HG03097 (cell line): ENCODE results near the gene KCTD2.
A peak's percentile ranks its signal among the peaks of the same experiment; 100 is the strongest.
"Not testable (repeated sequence)": the region's sequence is repeated elsewhere in the genome, so short reads cannot be mapped to it uniquely, and the experiment has no call there.

Experiments
- ATAC-seq: cut with Tn5 transposase; IDR thresholded peaks from one replicate; pipeline ENCODE4 v1.9.1; 2021; ENCODE audit not compliant: unreplicated experiment, low FRiP score

KCTD2 gene

DNA sequence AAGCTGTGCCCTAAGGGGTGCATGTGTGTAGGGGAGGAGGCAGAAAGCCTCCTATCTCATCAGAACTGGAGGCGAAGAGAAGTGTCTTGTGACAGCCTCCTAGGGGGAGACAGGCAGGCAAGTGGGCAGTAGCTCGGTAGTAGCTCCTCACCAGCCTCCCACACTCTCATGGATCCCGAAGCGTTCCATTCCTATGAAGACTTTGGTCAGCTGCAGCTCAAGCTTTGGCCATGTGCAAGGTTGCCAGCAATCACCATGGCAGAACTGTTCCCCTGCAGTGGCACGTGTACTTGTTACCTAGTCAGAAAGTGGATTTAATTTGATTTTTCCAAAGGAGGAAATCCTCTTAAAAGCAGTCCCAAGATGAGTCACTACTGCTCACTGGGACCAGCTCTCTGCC, 27.9 kb upstream of the KCTD2 start:
- ATAC-seq: no peak

DNA sequence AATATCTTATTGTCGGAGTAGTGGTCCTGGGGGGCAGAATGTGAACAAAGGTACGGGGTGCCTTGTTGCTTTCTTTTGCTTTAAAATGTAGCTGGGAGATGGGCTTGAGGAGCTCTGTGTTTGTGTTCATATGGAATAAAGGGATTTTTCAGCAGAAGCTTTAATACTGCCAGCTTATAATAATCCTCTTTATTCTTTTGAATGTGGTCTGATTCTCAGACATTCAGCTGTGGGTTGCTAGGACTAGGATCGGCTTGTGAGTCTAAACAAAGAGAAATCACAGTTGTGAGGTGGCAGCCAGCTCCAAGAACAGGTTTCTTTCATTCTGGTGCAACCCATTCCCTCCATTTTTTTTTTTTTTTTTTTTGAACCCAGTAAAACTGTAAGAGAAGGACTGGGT, 27.3 kb upstream of the KCTD2 start:
- no peak for ATAC-seq

DNA sequence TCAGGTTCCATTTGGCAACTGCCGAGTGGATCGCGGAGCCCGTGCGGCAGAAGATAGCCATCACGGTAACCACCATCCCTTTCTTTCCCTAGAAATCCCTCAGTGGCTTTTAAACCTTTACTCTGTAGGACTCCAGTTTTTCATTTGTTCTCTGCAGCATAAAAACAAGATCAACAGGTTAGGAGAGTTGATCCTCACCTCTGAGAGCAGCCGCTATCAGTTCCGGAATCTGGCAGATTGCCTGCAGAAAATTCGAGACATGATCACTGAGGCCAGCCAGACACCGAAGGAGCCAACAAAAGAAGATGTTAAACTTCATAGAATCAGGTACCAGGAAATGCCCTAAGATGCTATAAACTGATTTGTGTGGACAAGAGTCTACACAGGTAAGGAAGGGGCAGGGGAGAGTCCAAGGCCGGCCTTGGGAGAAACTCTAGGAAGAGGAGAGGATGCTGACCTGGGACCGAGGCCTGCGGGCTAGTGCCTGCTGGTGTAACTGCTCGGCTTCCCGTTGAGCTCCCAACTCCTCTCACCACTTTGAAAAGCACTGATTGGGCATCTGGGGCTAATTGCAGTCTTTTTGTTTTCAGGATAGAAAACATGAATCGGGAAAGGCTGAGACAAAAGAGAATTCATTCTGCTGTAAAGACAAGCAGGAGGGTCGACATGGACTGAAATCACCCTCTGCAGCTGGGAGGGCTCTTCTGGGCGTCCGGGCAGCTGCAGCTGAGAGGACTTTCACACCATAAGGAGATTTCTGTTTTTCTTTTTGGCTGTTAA, 26.5 kb upstream of the KCTD2 start:
- no peak for ATAC-seq

DNA sequence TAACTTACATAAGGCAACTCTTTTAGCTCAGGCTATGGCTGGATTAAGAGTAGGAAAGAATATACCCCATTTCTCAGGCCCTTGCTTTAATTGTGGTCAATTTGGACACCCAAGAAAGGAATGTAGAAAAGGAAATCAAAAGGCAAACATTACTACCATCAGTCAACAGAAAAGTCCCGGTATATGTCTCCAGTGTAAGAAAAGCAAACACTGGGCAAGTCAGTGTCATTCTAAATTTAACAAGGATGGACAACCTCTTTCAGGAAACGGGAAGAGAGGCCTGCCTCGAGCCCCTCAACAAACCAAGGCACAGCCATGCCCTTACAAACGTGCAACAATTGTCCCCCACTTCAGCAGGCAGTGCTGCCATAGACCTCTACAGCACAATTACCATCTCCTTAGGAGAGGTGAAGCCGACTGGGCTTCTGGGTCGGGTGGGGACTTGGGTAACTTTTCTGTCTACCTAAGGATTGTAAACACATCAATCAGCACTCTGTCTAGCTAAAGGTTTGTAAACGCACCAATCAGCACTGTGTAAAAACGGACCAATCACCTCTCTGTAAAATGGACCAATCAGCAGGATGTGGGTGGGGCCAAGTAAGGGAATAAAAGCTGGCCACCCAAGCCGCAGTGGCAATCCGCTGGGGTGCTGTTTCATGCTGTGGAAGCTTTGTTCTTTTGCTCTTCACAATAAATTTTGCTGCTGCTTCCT, 22.2 kb upstream of the KCTD2 start:
- ATAC-seq: no peak

DNA sequence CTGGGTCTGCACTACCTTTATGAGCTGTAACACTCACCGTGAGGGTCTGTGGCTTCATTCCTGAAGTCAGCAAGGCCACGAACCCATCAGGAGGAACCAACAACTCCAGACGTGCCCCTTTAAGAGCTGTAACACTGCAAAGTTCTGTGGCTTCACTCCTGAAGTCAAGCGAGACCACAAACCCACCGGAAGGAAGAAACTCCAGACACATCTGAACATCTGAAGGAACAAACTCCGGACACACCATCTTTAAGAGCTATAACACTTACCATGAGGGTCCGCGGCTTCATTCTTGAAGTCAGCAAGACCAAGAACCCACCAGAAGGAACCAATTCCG, 21.7 kb upstream of the KCTD2 start:
- ATAC-seq: not testable (repeated sequence)

DNA sequence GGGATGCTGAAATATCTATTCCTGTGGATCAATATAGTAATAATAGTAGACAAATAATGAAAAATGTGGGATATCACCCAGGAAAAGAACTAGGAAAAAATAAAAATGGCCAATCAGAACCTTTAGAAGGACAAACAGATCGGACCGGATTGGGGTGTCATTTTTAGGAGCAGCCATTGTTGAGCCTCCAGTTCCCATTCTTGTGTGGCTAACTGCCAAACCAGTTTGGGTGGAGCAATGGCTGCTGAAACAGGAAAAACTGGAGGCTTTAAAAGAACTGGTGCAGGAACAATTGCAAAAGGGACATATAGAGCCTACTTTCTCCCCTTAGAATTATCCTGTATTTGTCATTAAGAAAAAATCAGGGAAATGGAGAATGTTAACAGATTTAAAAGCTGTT, 20.4 kb upstream of the KCTD2 start:
- not testable (repeated sequence) for ATAC-seq

DNA sequence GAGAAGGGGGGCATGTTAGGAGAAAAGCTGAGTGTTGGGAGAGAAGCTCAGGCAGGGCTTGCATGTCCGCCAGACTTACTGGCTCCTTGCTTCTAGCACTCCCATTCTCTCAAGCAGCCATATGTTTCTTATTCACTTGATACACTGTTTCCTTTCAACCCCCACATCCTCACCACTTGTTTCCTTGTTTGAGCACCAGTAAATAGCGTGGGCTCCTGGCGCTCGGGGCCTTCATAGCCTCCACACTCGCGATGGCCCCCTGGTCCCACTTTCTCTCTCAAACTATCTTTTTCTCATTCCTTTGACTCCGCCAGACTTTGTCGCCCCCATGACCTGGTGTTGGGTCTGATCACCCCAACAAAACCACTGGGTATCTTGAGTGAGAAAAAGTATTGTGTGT, 16.9 kb upstream of the KCTD2 start:
- ATAC-seq: no peak

DNA sequence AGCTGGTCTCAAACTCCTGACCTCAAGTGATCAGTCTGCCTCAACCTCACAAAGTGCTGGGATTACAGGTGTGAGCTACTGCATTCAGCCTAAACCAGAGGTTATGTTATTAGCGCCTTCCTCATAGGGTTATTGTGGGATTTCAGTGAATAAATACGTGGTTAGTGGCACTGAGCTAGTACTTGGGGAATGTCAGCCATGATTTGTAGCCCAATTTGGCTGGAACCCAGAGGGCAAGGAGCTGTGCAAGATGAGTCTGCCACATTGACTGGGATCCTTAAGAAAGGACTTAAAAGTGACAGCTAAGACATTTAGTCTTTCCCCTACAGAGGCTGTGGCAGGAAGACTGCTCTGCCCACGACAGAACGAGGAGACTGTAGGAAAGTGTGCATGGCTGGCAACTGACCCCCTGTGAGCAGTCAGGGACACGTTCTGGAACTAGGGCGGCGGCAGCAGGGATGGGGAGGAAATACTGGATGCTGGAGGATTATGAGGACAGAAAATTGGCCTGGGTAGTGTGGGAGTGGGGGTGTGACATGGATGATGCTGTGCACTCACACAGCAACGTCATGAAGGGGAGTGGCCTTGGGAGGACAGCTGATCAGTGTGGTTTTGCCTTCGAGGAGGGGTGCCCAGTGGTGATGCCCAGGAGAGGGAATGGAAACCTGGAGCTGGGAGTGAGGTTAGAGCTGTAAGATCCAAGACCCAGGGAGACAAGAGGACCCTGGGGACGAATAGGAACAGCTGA, 14.9 kb upstream of the KCTD2 start:
- ATAC-seq: no peak

DNA sequence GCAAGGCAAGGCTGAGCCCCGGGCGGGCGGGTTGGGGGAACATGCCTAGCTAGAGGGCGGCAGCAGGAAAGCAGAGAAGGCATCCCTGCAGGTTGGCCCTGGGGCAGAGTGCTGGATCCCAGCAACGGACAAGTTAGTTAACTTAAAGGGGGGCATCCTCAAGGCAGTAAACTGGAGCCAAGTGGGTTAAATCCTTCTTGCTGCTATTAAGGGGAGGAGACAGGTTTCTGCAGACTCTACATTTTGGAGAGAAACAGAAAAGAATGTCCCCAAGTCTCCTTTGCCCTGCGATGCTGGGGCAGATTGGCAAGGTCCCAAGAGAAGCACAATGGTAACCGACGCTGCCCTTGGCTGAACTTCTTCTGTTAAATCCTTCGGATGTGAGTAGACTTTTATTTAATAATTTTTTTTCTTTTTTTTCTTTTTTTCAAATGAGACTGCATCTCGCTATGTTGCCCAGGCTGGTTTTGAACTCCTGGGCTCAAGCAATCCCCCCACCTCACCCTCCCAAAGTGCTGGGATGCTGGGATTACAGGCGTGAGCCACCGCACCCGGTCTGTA, 14.2 kb upstream of the KCTD2 start:
- ATAC-seq: no peak

DNA sequence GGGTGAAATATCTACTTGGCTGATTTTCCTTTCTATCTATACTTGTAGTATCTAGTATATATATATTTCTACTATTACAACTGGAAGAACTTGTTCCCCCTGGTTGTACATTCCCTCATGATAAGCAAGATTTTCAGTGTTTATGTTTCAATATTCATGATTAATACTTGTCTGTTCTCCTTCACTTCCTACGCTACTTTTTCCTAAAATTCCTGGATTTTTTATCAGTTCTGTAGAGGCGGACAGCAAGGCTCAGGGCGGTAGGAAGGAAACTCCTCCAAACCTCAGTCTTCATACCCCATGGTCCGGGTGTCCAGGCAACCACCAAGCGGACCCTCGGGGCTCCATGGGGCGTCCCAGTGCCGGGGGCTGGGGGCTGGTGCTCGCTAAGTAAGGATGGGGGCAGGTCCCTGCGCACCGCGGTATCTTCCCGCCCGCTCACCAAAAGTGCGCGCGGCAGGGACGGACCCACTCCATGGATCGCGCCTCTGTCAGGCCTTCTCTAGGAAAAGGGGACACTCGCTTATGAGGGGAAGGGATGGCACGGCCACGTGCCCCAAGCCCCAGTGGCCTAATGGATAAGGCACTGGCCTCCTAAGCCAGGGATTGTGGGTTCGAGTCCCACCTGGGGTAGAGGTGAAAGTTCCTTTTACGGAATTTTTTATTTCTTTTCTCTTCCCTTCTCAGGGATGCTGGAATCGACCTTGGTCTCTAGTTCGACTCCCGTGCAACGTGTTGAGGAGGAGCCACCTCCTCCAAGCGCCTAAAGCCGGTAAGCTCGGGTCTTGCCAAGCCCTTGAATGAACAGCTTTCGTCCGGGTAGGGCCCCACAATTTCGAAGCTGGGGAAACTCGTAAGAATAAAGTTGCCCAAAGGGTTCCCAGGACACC, 13.4 kb upstream of the KCTD2 start:
- ATAC-seq: peak; percentile 42

DNA sequence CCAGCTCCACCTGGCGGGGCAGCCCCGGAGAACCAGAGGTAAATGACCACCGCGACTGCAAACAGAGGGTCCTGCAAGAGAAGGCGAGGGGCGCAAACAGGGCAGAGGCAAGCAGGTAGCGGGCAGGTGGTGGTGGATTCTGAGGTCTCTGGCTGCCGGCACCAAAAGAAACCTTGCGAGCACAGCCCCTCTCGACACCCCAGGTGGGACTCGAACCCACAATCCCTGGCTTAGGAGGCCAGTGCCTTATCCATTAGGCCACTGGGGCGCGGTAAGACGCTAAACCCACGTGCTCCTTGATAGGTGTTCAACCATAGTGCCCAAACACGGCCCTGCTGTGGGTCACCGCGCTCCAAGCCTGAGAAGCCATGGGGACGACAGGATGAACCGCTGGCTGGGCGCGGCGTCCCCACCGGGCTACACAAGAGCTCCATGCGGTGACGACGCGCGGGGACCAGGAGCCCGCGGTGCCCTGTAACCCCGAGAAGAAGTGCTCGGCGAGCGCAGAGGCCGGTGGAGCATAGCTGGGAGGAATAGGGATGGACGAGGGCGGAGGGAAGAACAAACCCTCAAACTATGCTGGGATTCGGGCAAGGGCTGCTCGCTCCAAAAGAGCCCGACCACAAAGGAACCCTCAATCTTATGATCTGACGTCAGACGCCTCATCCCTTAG, 12.7 kb upstream of the KCTD2 start:
- ATAC-seq: peak; percentile 45

DNA sequence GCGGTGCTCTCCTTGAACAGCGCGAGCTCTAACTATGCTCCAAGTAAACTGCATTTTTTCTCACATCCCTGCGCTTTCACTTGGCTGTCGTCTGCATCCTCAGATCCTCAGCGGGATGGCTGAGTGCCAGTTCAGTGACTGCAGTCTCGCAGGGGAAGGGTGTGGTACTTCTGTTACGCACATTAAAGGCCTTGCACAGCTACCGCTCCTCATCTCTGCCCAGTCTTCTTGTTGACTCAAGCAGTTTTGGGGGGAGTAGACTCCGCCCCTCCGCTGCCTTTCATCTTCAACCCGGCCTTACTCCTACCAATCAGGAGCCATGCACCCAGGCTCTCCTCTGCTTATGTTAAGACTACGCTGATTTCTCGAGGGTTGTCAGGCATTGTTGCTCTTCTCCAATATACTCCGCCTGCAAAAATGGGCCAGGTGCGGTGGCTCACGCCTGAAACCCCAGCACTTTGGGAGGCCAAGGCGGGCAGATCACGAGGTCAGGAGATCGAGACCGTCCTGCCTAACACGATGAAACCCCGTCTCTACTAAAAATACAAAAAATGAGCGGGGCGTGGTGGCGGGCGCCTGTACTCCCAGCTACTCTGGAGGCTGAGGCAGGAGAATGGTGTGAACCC, 10.3 kb upstream of the KCTD2 start:
- ATAC-seq: no peak

DNA sequence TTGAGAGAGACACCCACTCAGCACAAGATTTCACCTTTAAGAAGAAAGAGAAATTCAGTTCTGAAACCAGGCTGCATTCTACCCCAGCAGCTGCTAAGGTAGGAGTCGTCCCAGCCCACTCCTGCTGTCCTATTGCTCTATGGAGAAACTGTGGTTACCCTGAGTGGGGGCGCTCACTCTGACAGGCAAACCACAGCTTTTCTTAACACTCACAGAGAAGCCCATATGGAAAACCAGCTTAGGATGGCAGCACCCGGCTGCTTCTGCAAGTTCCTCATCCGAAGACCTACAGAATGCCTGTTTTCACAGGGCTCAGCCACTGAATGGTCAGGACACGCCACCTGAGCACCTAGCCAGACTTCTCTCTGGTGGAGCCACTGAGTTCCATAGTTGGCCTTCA, 7.8 kb upstream of the KCTD2 start:
- ATAC-seq: no peak

DNA sequence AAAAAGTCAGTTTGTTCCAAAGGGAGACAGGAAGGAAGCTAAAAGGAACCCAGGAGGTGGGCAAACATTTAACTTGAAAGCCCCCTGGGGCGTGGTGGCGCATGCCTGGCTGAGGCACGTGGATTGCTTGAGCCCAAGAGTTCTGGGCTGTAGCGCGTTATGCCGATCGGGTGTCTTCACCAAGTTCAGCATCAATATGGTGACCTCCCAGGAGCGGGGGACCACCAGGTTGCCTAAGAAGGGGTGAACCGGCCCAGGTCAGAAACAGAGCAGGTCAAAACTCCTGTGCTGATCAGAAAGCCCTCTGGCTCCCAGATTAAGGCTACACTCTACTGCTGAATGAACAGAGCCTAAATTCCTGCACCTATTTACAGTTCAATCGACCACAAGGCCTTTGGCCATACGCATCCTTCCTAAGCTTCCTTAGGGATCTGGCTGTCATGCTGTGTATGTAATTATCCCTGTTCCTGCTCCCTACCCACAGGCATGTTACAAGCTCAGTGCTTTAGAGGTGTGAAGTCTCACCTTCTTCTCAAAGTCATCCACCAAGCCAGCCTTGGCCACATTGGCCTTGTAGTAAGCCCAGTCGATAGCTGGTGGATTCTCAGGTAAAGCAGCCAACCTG, 5.3 kb upstream of the KCTD2 start:
- no peak for ATAC-seq

DNA sequence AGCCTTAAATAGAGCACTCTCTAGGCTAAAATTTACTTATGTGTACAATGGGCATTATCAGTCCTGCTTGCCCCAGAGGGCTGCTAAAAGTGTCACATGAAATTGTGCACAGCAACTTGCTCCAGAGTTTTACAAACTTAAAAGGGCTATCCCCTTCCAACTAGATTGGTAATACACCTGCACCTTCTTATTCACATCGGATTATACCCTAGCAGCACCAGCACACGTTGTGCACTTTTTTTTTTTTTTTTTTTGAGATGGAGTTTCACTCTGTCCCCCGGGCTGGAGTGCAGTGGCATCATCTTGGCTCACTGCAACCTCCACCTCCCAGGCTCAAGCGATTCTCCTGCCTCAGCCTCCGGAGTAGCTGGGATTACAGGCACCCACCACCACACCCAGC, 3.2 kb upstream of the KCTD2 start:
- not testable (repeated sequence) for ATAC-seq

DNA sequence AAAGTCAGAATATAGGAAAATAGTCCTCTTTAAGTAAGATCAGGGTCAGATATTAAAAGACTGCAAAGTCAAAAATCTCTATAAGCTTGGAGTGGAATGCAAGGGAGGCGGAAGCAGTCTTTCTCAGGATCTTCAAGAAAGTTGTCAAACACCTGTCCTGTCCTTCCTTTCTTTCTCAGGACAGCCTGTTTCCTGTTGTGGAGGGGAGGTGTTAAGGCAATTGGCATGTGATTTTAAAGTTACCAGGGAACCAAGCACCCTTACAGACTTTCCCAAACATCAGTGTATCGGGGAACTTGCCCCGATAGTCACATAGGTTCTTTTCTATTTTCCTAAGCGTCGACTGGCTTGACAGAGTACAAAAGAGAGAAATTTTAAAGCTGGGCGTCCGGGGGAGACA, 2.3 kb upstream of the KCTD2 start:
- no peak for ATAC-seq

DNA sequence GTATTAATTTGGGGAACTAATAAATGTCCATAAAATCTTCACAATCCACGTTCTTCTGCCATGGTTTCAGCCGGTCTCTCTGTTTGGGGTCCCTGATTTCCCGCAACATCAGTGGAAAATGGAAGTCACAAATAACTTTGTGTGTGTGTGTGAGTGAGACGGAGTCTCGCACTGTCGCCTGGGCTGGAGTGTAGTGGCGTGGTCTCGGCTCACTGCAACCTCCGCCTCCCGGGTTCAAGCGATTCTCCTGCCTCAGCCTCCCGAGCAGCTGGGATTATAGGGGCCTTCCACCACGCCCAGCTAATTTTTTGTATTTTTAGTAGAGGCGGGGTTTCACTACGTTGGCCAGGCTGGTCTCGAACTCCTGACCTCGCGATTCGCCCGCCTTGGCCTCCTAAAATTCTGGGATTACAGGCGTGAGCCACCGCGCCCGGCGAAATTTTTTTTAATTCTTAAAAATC, 1.0 kb upstream of the KCTD2 start:
- not testable (repeated sequence) for ATAC-seq

DNA sequence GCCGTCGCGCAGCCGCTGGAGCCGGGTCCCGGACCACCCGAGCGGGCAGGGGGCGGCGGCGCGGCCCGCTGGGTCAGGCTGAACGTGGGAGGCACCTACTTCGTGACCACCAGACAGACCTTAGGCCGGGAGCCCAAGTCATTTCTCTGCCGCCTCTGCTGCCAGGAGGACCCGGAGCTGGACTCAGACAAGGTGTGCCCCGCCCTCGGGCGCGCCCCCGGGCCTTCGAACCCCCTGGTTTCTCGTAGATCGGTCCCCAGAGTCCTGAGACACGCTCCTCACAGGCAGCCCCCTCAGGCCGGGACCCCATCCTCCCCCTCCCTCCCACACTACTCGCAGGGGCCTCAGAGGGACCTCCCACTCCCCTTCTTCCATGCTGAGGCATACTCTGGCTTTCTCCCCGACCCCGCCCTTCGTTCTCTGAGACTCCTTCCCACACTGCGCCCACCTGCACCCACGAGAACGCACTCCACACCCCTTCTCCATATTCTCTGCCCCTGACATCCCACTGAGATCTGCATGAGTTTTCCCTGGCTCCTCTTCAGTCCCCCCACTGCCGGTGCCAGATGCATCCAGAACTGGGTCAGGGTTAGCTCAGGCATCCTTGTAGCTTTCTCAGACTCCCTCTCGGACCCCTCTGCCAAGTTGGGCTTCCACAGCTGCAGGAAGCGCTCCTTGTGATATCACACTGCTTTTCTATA, 523 bp downstream of the KCTD2 start:
- no peak for ATAC-seq
